ENCODE data around the gene C1orf116.
"Not testable (repeated sequence)": the region's sequence is repeated elsewhere in the genome, so short reads cannot be mapped to it uniquely, and the experiment has no call there.

Gene C1orf116

GRCh38 chr1:207049514-207049913 lies 17.0 kb upstream of the C1orf116 start:
- 0 out of 2 replicates have a peak overlapping the region, but pooled peaks have one; percentile 19 for H3K9ac ChIP-seq (ENCODE audit: low read depth, low read length)
- peaks cover 38% of the 10 kb centered on the region for H3K36me3 ChIP-seq (ENCODE audit: control insufficient read depth, insufficient read depth, low read length)
- no peaks in the 10 kb centered on the region for H3K9me3 ChIP-seq (ENCODE audit: control insufficient read depth, insufficient read depth, low read length)
- H3K4me3 ChIP-seq (ENCODE audit: low read depth, low read length) = peak overlapping the region; percentile 88
- H3K27me3 ChIP-seq (ENCODE audit: control insufficient read depth, insufficient read depth, low read length) = no peaks in the 10 kb centered on the region
- H3K27ac ChIP-seq (ENCODE audit: low read depth, low read length) = peak overlapping the region; percentile 97
- H3K4me1 ChIP-seq (ENCODE audit: control insufficient read depth, insufficient read depth, low read length) = peaks cover 20% of the 10 kb centered on the region

- H3K9ac ChIP-seq (ENCODE audit: low read depth, low read length) = no peak overlapping the region
- H3K27me3 ChIP-seq (ENCODE audit: control insufficient read depth, insufficient read depth, low read length) = no peaks in the 10 kb centered on the region
- H3K4me1 ChIP-seq (ENCODE audit: control insufficient read depth, insufficient read depth, low read length) = peaks cover 20% of the 10 kb centered on the region
- no peak overlapping the region for H3K27ac ChIP-seq (ENCODE audit: low read depth, low read length)
- H3K36me3 ChIP-seq (ENCODE audit: control insufficient read depth, insufficient read depth, low read length) = peaks cover 38% of the 10 kb centered on the region
- H3K4me3 ChIP-seq (ENCODE audit: low read depth, low read length) = peak overlapping the region; percentile 88; the same call in 1 of the 2 replicates
- H3K9me3 ChIP-seq (ENCODE audit: control insufficient read depth, insufficient read depth, low read length) = no peaks in the 10 kb centered on the region
These were observed 16.5 kb upstream of the C1orf116 start for GRCh38 chr1:207049054-207049453.

- peaks cover 20% of the 10 kb centered on the region for H3K4me1 ChIP-seq (ENCODE audit: control insufficient read depth, insufficient read depth, low read length)
- H3K36me3 ChIP-seq (ENCODE audit: control insufficient read depth, insufficient read depth, low read length) = peaks cover 38% of the 10 kb centered on the region
- no peak overlapping the region for H3K27ac ChIP-seq (ENCODE audit: low read depth, low read length)
- 0 out of 2 replicates have a peak overlapping the region, but pooled peaks have one; percentile 5 for H3K4me3 ChIP-seq (ENCODE audit: low read depth, low read length)
- H3K9me3 ChIP-seq (ENCODE audit: control insufficient read depth, insufficient read depth, low read length) = no peaks in the 10 kb centered on the region
- H3K9ac ChIP-seq (ENCODE audit: low read depth, low read length) = no peak overlapping the region
- H3K27me3 ChIP-seq (ENCODE audit: control insufficient read depth, insufficient read depth, low read length) = no peaks in the 10 kb centered on the region
These were observed 15.5 kb upstream of the C1orf116 start for GRCh38 chr1:207048041-207048440.

GRCh38 chr1:207047505-207047904 lies 14.9 kb upstream of the C1orf116 start:
- no peak overlapping the region for H3K27ac ChIP-seq (ENCODE audit: low read depth, low read length)
- H3K36me3 ChIP-seq (ENCODE audit: control insufficient read depth, insufficient read depth, low read length) = peaks cover 38% of the 10 kb centered on the region
- peaks cover 20% of the 10 kb centered on the region for H3K4me1 ChIP-seq (ENCODE audit: control insufficient read depth, insufficient read depth, low read length)
- H3K9me3 ChIP-seq (ENCODE audit: control insufficient read depth, insufficient read depth, low read length) = no peaks in the 10 kb centered on the region
- no peak overlapping the region for H3K4me3 ChIP-seq (ENCODE audit: low read depth, low read length)
- H3K27me3 ChIP-seq (ENCODE audit: control insufficient read depth, insufficient read depth, low read length) = no peaks in the 10 kb centered on the region
- no peak overlapping the region for H3K9ac ChIP-seq (ENCODE audit: low read depth, low read length)

- Histone ChIP-seq H3K36me3 (ENCODE audit: control insufficient read depth, insufficient read depth, low read length) (peaks cover 38% of the 10 kb centered on the region), H3K27ac (ENCODE audit: low read depth, low read length) (no peak overlapping the region)
These were observed 12.9 kb upstream of the C1orf116 start for GRCh38 chr1:207045453-207045852.

GRCh38 chr1:207041397-207041796 lies 8.8 kb upstream of the C1orf116 start:
- not testable (repeated sequence) for H3K9ac ChIP-seq (ENCODE audit: low read depth, low read length); H3K36me3 ChIP-seq (ENCODE audit: control insufficient read depth, insufficient read depth, low read length); H3K9me3 ChIP-seq (ENCODE audit: control insufficient read depth, insufficient read depth, low read length); H3K27me3 ChIP-seq (ENCODE audit: control insufficient read depth, insufficient read depth, low read length); H3K4me3 ChIP-seq (ENCODE audit: low read depth, low read length); H3K27ac ChIP-seq (ENCODE audit: low read depth, low read length); H3K4me1 ChIP-seq (ENCODE audit: control insufficient read depth, insufficient read depth, low read length)

More at GRCh38 chr1:207045453-207045852, 12.9 kb upstream of the C1orf116 start:
- Histone ChIP-seq H3K9ac (ENCODE audit: low read depth, low read length) (no peak overlapping the region), H3K4me3 (ENCODE audit: low read depth, low read length) (no peak overlapping the region), H3K9me3 (ENCODE audit: control insufficient read depth, insufficient read depth, low read length) (no peaks in the 10 kb centered on the region), H3K27me3 (ENCODE audit: control insufficient read depth, insufficient read depth, low read length) (no peaks in the 10 kb centered on the region), H3K4me1 (ENCODE audit: control insufficient read depth, insufficient read depth, low read length) (peaks cover 14% of the 10 kb centered on the region; the same call in 1 of the 2 replicates)

- Histone ChIP-seq H3K9me3 (ENCODE audit: control insufficient read depth, insufficient read depth, low read length) (no peaks in the 10 kb centered on the region), H3K4me1 (ENCODE audit: control insufficient read depth, insufficient read depth, low read length) (no peaks in the 10 kb centered on the region), H3K9ac (ENCODE audit: low read depth, low read length) (no peak overlapping the region), H3K4me3 (ENCODE audit: low read depth, low read length) (no peak overlapping the region), H3K27ac (ENCODE audit: low read depth, low read length) (no peak overlapping the region), H3K36me3 (ENCODE audit: control insufficient read depth, insufficient read depth, low read length) (no peaks in the 10 kb centered on the region), H3K27me3 (ENCODE audit: control insufficient read depth, insufficient read depth, low read length) (no peaks in the 10 kb centered on the region)
These were observed 7.6 kb upstream of the C1orf116 start for GRCh38 chr1:207040181-207040533.

GRCh38 chr1:207039380-207040180 lies 7.0 kb upstream of the C1orf116 start:
- H3K27ac ChIP-seq (ENCODE audit: low read depth, low read length) = no peak overlapping the region
- no peaks in the 10 kb centered on the region for H3K27me3 ChIP-seq (ENCODE audit: control insufficient read depth, insufficient read depth, low read length)
- H3K4me3 ChIP-seq (ENCODE audit: low read depth, low read length) = no peak overlapping the region

GRCh38 chr1:207036865-207037264 lies 4.3 kb upstream of the C1orf116 start:
- no peaks in the 10 kb centered on the region for H3K36me3 ChIP-seq (ENCODE audit: control insufficient read depth, insufficient read depth, low read length)
- H3K9ac ChIP-seq (ENCODE audit: low read depth, low read length) = no peak overlapping the region
- H3K27ac ChIP-seq (ENCODE audit: low read depth, low read length) = no peak overlapping the region
- H3K27me3 ChIP-seq (ENCODE audit: control insufficient read depth, insufficient read depth, low read length) = no peaks in the 10 kb centered on the region
- H3K9me3 ChIP-seq (ENCODE audit: control insufficient read depth, insufficient read depth, low read length) = no peaks in the 10 kb centered on the region
- no peak overlapping the region for H3K4me3 ChIP-seq (ENCODE audit: low read depth, low read length)
- peaks cover 14% of the 10 kb centered on the region for H3K4me1 ChIP-seq (ENCODE audit: control insufficient read depth, insufficient read depth, low read length)

More at GRCh38 chr1:207039380-207040180, 7.0 kb upstream of the C1orf116 start:
- Histone ChIP-seq H3K9me3 (ENCODE audit: control insufficient read depth, insufficient read depth, low read length) (no peaks in the 10 kb centered on the region), H3K9ac (ENCODE audit: low read depth, low read length) (no peak overlapping the region), H3K36me3 (ENCODE audit: control insufficient read depth, insufficient read depth, low read length) (no peaks in the 10 kb centered on the region), H3K4me1 (ENCODE audit: control insufficient read depth, insufficient read depth, low read length) (no peaks in the 10 kb centered on the region)

- Histone ChIP-seq H3K4me3 (ENCODE audit: low read depth, low read length) (no peak overlapping the region), H3K4me1 (ENCODE audit: control insufficient read depth, insufficient read depth, low read length) (peaks cover 14% of the 10 kb centered on the region), H3K9ac (ENCODE audit: low read depth, low read length) (no peak overlapping the region), H3K27me3 (ENCODE audit: control insufficient read depth, insufficient read depth, low read length) (no peaks in the 10 kb centered on the region), H3K27ac (ENCODE audit: low read depth, low read length) (no peak overlapping the region), H3K9me3 (ENCODE audit: control insufficient read depth, insufficient read depth, low read length) (no peaks in the 10 kb centered on the region), H3K36me3 (ENCODE audit: control insufficient read depth, insufficient read depth, low read length) (no peaks in the 10 kb centered on the region)
These were observed 3.5 kb upstream of the C1orf116 start for GRCh38 chr1:207035877-207036551.

GRCh38 chr1:207034998-207035397 lies 2.4 kb upstream of the C1orf116 start:
- Histone ChIP-seq H3K27me3 (ENCODE audit: control insufficient read depth, insufficient read depth, low read length) (no peaks in the 10 kb centered on the region), H3K4me3 (ENCODE audit: low read depth, low read length) (no peak overlapping the region), H3K9me3 (ENCODE audit: control insufficient read depth, insufficient read depth, low read length) (no peaks in the 10 kb centered on the region), H3K4me1 (ENCODE audit: control insufficient read depth, insufficient read depth, low read length) (peaks cover 14% of the 10 kb centered on the region), H3K36me3 (ENCODE audit: control insufficient read depth, insufficient read depth, low read length) (no peaks in the 10 kb centered on the region), H3K27ac (ENCODE audit: low read depth, low read length) (no peak overlapping the region), H3K9ac (ENCODE audit: low read depth, low read length) (no peak overlapping the region)
